ENCODE data around the gene NFXL1. TPM values are rescaled to one million over a fixed set of nuclear protein-coding genes. Genes with fewer than 3 reads are reported as not detected.

NFXL1 gene
- total and polyA plus RNA-seq, 5 experiments from 2014 or later, result 7.1 to 17.9 (median 12.1) TPM

DNA sequence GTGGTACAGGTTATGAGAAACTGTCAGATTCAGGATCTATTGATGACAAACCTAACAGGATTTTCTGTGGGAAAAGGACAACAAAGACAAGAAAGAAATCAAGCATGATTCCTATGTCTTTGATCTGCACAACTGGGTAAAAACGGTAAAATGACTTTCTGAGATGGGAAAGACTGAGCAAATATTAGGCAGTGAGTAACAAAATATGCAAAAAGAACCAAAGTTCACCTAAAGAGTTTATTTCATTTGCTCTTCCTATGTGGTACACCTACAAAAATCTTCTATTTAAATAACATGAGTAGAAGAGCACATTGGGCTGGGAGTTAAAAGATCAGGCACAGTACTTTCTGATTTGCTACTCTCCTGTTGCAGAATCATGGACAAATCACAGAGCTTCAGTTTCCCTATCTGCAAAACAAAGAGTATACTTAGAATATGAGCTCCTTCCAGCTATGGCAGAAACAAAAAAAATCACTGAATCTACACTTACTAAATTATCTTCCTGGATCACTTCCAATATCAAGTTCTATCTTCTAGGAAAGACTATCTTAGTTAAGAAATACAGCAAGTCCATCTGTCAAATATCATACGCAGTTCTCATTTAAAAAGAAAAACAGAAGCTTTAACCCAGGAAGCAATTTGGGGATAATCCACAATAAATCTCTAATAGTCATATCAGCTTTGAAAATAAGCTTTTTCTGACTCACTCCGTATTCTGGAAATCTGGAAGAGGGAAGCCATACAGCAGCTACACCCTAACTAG lies 37.4 kb downstream of the NFXL1 start:
- POLR2A ChIA-PET, result no interaction called here
- H3K4me1 Mint-ChIP-seq, result peaks cover 5 to 8% (median 6%) of the 10 kb centered on the region in 4 donors
- H3K4me3 Mint-ChIP-seq, result no peak overlapping the region
- DNase-seq, result no peak
- H3K27me3 Mint-ChIP-seq, result no peaks in the 10 kb centered on the region
- H3K9me3 Mint-ChIP-seq, result no peaks in the 10 kb centered on the region
- H3K27ac Mint-ChIP-seq, result peak overlapping the region in 2 of 10 donors; percentile 10 to 13
- no peak for ATAC-seq
- H3K36me3 Mint-ChIP-seq, result peaks cover 26 to 77% (median 60%) of the 10 kb centered on the region in 3 donors

DNA sequence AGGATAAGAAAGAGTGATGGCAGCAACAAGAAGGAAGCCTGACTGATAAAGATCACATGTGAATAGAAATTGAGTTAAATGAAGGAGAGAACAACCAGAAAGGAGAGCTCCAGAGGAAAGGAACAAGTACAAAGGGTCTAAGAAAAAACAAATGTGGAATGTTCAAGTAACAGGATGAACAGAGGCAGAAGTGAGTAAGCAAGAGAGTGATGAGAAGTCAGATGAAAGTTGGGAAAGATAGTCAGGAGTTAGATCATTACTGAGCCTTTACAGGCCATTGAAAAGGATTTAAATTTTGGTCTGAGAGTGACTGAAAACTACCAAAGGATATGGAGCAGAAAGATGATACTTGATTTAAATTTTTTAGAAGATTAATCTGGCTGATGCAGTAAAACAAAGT lies 38.1 kb downstream of the NFXL1 start:
- Mint-ChIP-seq H3K36me3 (peaks cover 26 to 70% (median 60%) of the 10 kb centered on the region in 3 donors), H3K27me3 (no peaks in the 10 kb centered on the region), H3K4me3 (no peak overlapping the region), H3K9me3 (no peaks in the 10 kb centered on the region), H3K4me1 (peaks cover 5 to 8% (median 6%) of the 10 kb centered on the region in 4 donors), H3K27ac (no peak overlapping the region)
- POLR2A ChIA-PET, result no interaction called here
- ATAC-seq (no peak), DNase-seq (no peak)

DNA sequence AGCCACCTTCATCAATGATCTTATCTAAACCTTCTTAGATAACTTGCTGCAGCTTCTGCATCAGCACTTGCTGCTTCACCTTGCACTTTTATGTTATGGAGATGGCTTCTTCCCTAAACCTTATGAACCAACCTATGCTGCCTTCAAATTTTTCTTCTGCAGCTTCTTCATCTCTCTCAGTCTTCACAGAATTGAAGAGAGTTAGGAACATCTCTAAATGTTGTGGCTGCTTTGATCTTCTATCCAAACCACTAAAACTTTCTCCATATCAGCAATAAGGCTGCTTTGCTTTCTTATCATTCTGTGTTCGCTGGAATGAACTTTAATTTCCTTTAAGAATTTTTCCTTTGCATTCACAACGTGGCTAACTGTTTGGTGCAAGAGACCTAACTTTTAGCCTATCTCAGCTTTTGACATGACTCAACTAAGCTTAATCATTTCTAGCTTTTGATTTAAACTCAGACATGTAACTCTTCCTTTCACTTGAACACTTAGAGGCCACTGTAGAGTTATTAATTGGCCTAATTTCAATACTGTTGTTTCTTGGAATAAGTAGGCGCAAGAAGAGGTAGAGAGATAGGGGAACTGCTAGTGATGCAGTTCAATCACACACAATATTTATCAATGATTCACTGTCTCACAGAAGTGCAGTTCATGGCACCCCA lies 40.4 kb downstream of the NFXL1 start:
- Mint-ChIP-seq H3K4me1 (peaks cover 3 to 10% (median 7%) of the 10 kb centered on the region in 4 donors), H3K27me3 (no peaks in the 10 kb centered on the region), H3K36me3 (peaks cover 38 to 77% (median 72%) of the 10 kb centered on the region in 3 donors), H3K9me3 (peaks cover 0 to 9% (median 0%) of the 10 kb centered on the region in 9 donors), H3K4me3 (no peak overlapping the region), H3K27ac (peak overlapping the region in 4 of 10 donors; percentile 0 to 23 (median 15))
- DNase-seq, result no peak
- POLR2A ChIA-PET, result no interaction called here
- no peak for ATAC-seq

DNA sequence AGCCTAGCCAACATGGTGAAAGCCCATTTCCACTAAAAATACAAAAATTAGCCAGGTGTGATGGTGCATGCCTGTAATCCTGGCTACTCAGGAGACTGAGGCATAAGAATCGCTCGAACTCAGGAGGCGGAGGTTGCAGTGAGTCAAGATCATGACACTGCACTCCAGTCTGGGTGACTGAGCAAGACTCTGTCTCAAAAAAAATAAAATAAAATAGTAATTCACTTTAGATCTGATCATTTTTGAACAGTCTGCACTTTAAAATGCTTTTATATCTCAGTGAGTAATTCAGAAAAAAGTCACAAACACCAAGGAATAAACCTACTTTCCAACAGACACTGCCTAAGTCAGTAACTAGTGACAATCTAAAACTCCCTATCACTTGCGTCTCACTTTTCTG lies 50.9 kb downstream of the NFXL1 start:
- no peak for DNase-seq
- Mint-ChIP-seq H3K27me3 (no peaks in the 10 kb centered on the region), H3K36me3 (peaks cover 8 to 50% (median 38%) of the 10 kb centered on the region in 3 donors), H3K4me3 (no peak overlapping the region), H3K27ac (no peak overlapping the region), H3K4me1 (no peaks in the 10 kb centered on the region), H3K9me3 (peaks cover 0 to 9% (median 0%) of the 10 kb centered on the region in 9 donors)
- POLR2A ChIA-PET, result no interaction called here
- ATAC-seq, result no peak

DNA sequence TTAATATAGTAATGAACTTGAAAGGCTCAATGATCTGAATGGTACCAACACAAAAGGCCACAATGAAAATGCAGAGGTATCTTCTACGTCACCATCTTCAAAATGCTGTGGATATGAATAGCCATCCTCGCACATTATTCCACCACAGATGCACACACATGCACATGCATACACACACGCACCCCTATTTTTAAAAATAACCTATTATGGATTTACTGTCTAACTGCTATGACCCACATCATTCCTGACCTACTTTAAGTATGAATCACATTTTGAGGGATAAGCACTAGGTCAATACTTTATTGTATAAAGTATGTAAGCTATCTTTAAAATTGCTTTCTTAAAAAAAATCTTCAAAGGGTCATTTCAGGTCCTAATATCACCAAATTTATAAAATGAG lies 52.1 kb downstream of the NFXL1 start:
- Mint-ChIP-seq H3K36me3 (peaks cover 6 to 38% (median 27%) of the 10 kb centered on the region in 3 donors), H3K27me3 (no peaks in the 10 kb centered on the region), H3K9me3 (peaks cover 0 to 3% (median 0%) of the 10 kb centered on the region in 9 donors), H3K27ac (no peak overlapping the region), H3K4me1 (no peaks in the 10 kb centered on the region), H3K4me3 (no peak overlapping the region)
- POLR2A ChIA-PET, result no interaction called here
- DNase-seq (no peak), ATAC-seq (no peak)

DNA sequence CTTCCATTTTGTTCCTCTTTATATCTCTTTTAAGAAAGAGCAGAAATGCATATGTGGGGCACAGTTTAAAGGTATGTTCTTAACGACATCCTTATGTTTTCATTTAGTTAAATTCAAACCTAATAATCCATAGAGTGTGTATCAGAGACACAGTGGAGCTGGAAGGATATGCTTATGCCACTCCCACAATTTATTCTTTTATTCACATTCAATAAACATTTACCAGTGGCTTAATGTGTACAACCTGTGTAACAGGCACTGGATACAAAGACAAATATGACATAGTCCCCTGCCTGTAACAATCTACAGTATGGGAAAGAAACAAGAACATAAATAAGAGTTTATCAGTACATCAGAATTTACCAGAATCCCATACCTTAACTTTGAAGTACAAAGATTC lies 54.1 kb downstream of the NFXL1 start:
- POLR2A ChIA-PET, result no interaction called here
- ATAC-seq, result no peak
- peaks cover 0 to 2% (median 0%) of the 10 kb centered on the region in 9 donors for H3K9me3 Mint-ChIP-seq
- no peaks in the 10 kb centered on the region for H3K4me1 Mint-ChIP-seq
- no peak for DNase-seq
- peaks cover 0 to 30% (median 21%) of the 10 kb centered on the region in 3 donors for H3K36me3 Mint-ChIP-seq
- H3K27ac Mint-ChIP-seq, result no peak overlapping the region
- no peaks in the 10 kb centered on the region for H3K27me3 Mint-ChIP-seq
- H3K4me3 Mint-ChIP-seq, result no peak overlapping the region

DNA sequence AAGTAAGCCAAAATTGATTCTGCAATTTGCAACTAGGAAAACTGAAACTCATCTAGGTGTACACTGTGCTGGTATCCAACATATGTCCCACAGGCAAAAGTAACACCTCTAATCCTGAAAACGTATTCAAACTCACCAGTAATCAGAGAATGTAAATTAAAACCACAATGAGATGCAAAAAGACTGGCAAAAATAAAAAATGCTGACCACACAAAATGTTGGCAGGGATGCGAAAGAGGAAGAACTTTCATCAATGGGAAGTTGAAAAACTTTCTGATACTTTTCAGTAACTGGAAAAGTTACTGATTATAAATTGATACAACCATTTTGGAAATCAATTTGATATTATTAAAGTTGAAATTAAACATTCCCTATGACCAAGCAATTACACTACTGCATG lies 56.4 kb downstream of the NFXL1 start:
- Mint-ChIP-seq H3K27ac (no peak overlapping the region), H3K36me3 (peaks cover 8 to 38% (median 25%) of the 10 kb centered on the region in 3 donors), H3K27me3 (no peaks in the 10 kb centered on the region), H3K4me1 (no peaks in the 10 kb centered on the region), H3K9me3 (peaks cover 0 to 2% (median 0%) of the 10 kb centered on the region in 9 donors), H3K4me3 (no peak overlapping the region)
- DNase-seq (no peak), ATAC-seq (no peak)
- POLR2A ChIA-PET, result no interaction called here

DNA sequence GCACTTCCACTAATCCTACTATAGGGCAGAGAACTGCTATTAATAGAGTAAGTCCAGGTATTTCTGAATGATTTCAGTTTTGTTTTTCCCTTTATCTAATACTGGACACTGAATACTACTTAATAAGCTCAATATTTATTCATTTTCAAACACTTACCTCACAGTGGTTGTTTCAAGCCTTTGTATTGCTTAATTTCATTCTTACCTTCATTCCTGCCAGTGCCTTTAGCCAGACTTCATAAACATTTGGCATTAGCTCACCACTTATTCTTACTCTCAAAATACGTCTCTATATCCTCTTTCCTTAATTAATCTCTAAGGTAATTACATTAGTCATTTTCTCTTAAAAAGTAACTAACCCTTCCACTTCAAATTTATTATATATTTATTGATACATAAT lies 57.7 kb downstream of the NFXL1 start:
- Mint-ChIP-seq H3K27ac (no peak overlapping the region), H3K36me3 (peaks cover 8 to 38% (median 25%) of the 10 kb centered on the region in 3 donors), H3K4me3 (no peak overlapping the region), H3K9me3 (peaks cover 0 to 2% (median 0%) of the 10 kb centered on the region in 9 donors), H3K4me1 (no peaks in the 10 kb centered on the region), H3K27me3 (no peaks in the 10 kb centered on the region)
- no peak for DNase-seq
- ATAC-seq, result no peak
- POLR2A ChIA-PET, result no interaction called here

DNA sequence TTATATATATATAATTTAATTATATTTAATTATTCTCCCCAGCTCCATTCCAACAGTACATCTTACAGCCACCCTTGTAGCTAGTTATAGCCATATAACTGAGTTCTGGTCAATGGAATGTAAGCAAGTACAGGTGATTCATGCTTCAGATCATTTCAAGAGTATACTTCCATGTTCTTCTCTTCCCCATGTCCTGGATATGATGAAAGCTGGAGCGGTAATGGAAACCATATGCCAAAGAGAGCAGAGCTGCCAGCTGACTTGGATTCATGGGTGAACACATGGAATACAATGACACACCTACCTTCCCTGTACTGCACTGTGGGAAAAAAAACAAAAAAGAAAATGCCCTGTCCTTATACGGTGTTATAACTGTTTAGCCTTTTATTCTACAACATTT lies 59.0 kb downstream of the NFXL1 start:
- no peak overlapping the region for H3K4me3 Mint-ChIP-seq
- ATAC-seq (no peak), DNase-seq (no peak)
- no peak overlapping the region for H3K27ac Mint-ChIP-seq
- POLR2A ChIA-PET, result no interaction called here
- H3K27me3 Mint-ChIP-seq, result no peaks in the 10 kb centered on the region
- peaks cover 0 to 2% (median 0%) of the 10 kb centered on the region in 9 donors for H3K9me3 Mint-ChIP-seq
- peaks cover 8 to 47% (median 32%) of the 10 kb centered on the region in 3 donors for H3K36me3 Mint-ChIP-seq
- no peaks in the 10 kb centered on the region for H3K4me1 Mint-ChIP-seq

DNA sequence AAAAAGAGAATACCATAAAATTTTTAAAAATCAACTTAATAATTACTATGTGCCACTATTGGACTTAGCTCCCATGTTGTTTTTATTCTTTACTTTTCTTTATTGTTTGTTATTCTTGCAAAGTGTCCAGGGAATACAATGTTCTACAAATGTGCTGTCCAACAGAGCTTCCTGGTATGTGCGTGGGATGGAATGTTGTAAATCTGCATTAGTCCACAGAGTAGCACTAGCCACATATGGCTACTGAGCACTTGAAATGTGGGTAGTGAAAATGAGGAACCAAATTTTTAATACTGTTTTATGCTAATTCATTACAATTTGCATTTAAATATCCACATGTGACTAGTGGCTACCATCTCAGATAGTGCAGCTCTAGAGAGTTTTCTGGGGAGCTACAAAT lies 62.2 kb downstream of the NFXL1 start:
- H3K4me3 Mint-ChIP-seq, result no peak overlapping the region
- no peak for DNase-seq
- H3K9me3 Mint-ChIP-seq, result no peaks in the 10 kb centered on the region
- H3K4me1 Mint-ChIP-seq, result no peaks in the 10 kb centered on the region
- H3K36me3 Mint-ChIP-seq, result peaks cover 19 to 67% (median 46%) of the 10 kb centered on the region in 3 donors
- no peak for ATAC-seq
- H3K27me3 Mint-ChIP-seq, result no peaks in the 10 kb centered on the region
- POLR2A ChIA-PET, result interaction anchor here (0.7 kb wide), 1 partner anchor 172 kb away, joined by 4 read pairs; no protein-coding TSS in a partner anchor
- H3K27ac Mint-ChIP-seq, result no peak overlapping the region

DNA sequence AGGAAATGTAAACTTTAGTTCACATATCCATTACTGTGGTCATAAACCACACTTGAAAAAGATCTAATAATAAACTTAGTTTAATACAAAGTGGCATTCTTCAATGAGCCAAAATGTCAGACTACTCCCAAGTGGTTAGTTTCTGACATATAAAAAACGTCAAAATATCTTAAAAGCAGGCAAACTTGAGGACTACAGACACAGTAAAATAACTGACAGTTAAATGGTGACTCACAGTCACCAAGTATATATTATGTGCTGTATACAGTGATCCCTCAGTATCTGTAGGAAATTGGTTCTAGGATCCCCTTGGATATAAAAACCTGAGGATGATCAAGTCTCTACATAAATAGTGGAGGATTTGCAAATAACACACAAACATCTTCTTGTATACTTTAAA lies 64.9 kb downstream of the NFXL1 start:
- Mint-ChIP-seq H3K36me3 (peaks cover 19 to 70% (median 50%) of the 10 kb centered on the region in 3 donors), H3K27ac (no peak overlapping the region), H3K27me3 (no peaks in the 10 kb centered on the region), H3K9me3 (peaks cover 0 to 3% (median 0%) of the 10 kb centered on the region in 9 donors), H3K4me3 (no peak overlapping the region), H3K4me1 (no peaks in the 10 kb centered on the region)
- DNase-seq (no peak), ATAC-seq (no peak)
- POLR2A ChIA-PET, result no interaction called here

DNA sequence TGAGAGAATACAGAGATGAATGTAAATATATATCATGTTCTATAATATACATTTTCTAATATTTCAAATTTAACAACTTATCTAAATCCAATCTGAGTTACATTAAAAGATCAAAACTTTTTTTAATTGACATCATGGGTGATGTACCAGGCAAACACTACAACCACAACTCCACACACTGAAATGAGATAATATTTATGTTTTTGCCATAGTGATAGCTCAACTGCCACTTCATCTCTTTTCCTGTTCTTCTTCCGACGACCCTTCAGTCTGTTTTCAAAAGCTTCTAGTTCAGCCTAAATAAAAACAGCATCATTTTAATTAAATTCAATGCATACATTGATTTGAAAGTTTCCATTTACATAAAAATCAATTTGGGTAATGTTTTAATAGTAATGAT lies 66.3 kb downstream of the NFXL1 start:
- no peaks in the 10 kb centered on the region for H3K27me3 Mint-ChIP-seq
- H3K4me1 Mint-ChIP-seq, result no peaks in the 10 kb centered on the region
- peaks cover 18 to 67% (median 50%) of the 10 kb centered on the region in 3 donors for H3K36me3 Mint-ChIP-seq
- H3K27ac Mint-ChIP-seq, result no peak overlapping the region
- POLR2A ChIA-PET, result no interaction called here
- peaks cover 0 to 3% (median 0%) of the 10 kb centered on the region in 9 donors for H3K9me3 Mint-ChIP-seq
- H3K4me3 Mint-ChIP-seq, result no peak overlapping the region
- no peak for DNase-seq
- ATAC-seq, result no peak

DNA sequence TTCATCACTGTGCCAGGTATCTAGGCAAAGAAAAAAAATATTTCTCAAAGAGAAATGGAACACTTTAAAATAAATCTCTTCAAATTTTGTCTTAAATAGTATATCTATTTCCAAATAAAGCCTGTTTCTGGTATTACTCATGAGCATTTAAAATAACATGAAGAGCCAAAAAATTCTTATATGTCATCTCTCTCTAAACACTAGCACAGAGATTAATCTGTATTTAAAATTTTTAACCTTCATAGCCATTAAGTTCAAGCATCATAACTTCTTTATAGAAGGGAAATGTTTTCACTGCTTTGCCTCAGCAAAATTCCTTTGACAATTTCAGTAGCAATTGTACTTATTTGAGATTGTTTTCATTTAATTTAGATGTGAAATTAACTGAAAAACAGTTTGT lies 71.4 kb downstream of the NFXL1 start:
- POLR2A ChIA-PET, result no interaction called here
- Mint-ChIP-seq H3K36me3 (peaks cover 14 to 36% (median 30%) of the 10 kb centered on the region in 3 donors), H3K4me3 (no peak overlapping the region), H3K27ac (no peak overlapping the region), H3K4me1 (peaks cover under 1 to 6% (median 4%) of the 10 kb centered on the region in 4 donors), H3K9me3 (peaks cover 0 to 3% (median 0%) of the 10 kb centered on the region in 9 donors), H3K27me3 (no peaks in the 10 kb centered on the region)
- no peak for ATAC-seq
- DNase-seq, result no peak
